LHCN-M2 (cell line): ENCODE results near the gene TBC1D9. TPM values are rescaled to one million over a fixed set of nuclear protein-coding genes. Genes with fewer than 3 reads are reported as not detected.

Source experiments
- DNase-seq: peaks from one replicate; pipeline ENCODE4 v3.0.0-alpha.2; 2012; ENCODE audit warnings: low read depth
- total RNA-seq: library from RNA; depleted of rRNA; stranded (reverse); fragments of >200 nt; gene quantifications from 2 replicates; pipeline ENCODE4 v1.2.3, GENCODE V29; 2014

Gene TBC1D9
- total RNA-seq, 1 experiment from 2014 or later = 20.3 TPM

GRCh38 chr4:140622333-140622958 lies 133.7 kb downstream of the TBC1D9 start:
- no peak for DNase-seq

GRCh38 chr4:140621161-140621560 lies 135.0 kb downstream of the TBC1D9 start:
- no peak for DNase-seq

GRCh38 chr4:140617499-140618248 lies 138.5 kb downstream of the TBC1D9 start:
- DNase-seq = no peak

- DNase-seq = no peak
Measured at GRCh38 chr4:140615451-140615850, 140.7 kb downstream of the TBC1D9 start.

GRCh38 chr4:140612357-140612756 lies 143.8 kb downstream of the TBC1D9 start:
- no peak for DNase-seq

GRCh38 chr4:140611854-140612253 lies 144.3 kb downstream of the TBC1D9 start:
- DNase-seq = no peak

- peak; percentile 54 for DNase-seq
Measured at GRCh38 chr4:140609548-140610425, 146.4 kb downstream of the TBC1D9 start.

- DNase-seq = no peak
Measured at GRCh38 chr4:140607852-140608251, 148.3 kb downstream of the TBC1D9 start.

- DNase-seq = no peak
Measured at GRCh38 chr4:140604544-140604943, 151.6 kb downstream of the TBC1D9 start.

- no peak for DNase-seq
Measured at GRCh38 chr4:140603286-140603685, 152.9 kb downstream of the TBC1D9 start.

- DNase-seq = no peak
Measured at GRCh38 chr4:140602714-140603113, 153.5 kb downstream of the TBC1D9 start.

GRCh38 chr4:140600408-140600807 lies 155.8 kb downstream of the TBC1D9 start:
- no peak for DNase-seq

- DNase-seq = no peak
Measured at GRCh38 chr4:140595065-140595464, 161.1 kb downstream of the TBC1D9 start.

GRCh38 chr4:140584439-140584838 lies 171.7 kb downstream of the TBC1D9 start:
- no peak for DNase-seq

GRCh38 chr4:140581078-140581477 lies 175.1 kb downstream of the TBC1D9 start:
- DNase-seq = no peak

- DNase-seq = no peak
Measured at GRCh38 chr4:140579278-140579677, 176.9 kb downstream of the TBC1D9 start.

- no peak for DNase-seq
Measured at GRCh38 chr4:140575489-140575888, 180.7 kb downstream of the TBC1D9 start.

GRCh38 chr4:140571620-140572019 lies 184.6 kb downstream of the TBC1D9 start:
- DNase-seq = no peak
